ENCODE results near the gene CADPS.

GRCh38 chr3:62724503-62724902 lies 150.7 kb downstream of the CADPS start:
- TF ChIP-seq CTCF (IDR thresholded peaks at IDR 0.05) (no peak), EP300 (IDR thresholded peaks at IDR 0.05) (no peak), POLR2A (IDR thresholded peaks at IDR 0.05) (no peak)

All from sigmoid colon (tissue), 4 donors.